HepG2 (cell line): ENCODE results near the gene ACTR3. TPM values are rescaled to one million over a fixed set of nuclear protein-coding genes. Genes with fewer than 3 reads are reported as not detected.
A peak's percentile ranks its signal among the peaks of the same experiment; 100 is the strongest.

ENCODE experiments used
- ARID2 ChIP-seq: sonication (generic); formaldehyde crosslinking; IDR thresholded peaks from 2 replicates; pipeline ENCODE4 v1.8.1; 2022; ENCODE audit warnings: mild to moderate bottlenecking, missing genetic modification reagents, borderline replicate concordance
- DR1 ChIP-seq: sonication (generic); formaldehyde crosslinking; IDR thresholded peaks from 2 replicates; pipeline ENCODE4 v1.8.0; 2021; ENCODE audit warnings: mild to moderate bottlenecking, missing genetic modification reagents, inconsistent platforms
- GATA4 ChIP-seq: sonication (generic); IDR thresholded peaks from 2 replicates; pipeline ENCODE4 v1.6.1; 2016; ENCODE audit warnings: antibody characterized with exemption, low read depth, borderline replicate concordance
- HOXA9 ChIP-seq: sonication (generic); formaldehyde crosslinking; IDR thresholded peaks from 2 replicates; pipeline ENCODE4 v1.8.1; 2022; ENCODE audit warnings: missing genetic modification reagents, mild to moderate bottlenecking, moderate library complexity, borderline replicate concordance
- KDM5A ChIP-seq: fragments of 200-600 bp; sonication (generic); IDR thresholded peaks from 2 replicates; pipeline ENCODE4 v1.7.0; 2018; ENCODE audit warnings: antibody characterized with exemption, mild to moderate bottlenecking, low read length, borderline replicate concordance
- LCORL ChIP-seq, 2 experiments: fragments of 450-650 bp in 1 of 2; sonication (generic) in 1 of 2; formaldehyde crosslinking in 1 of 2; IDR thresholded peaks; 2 replicates each; pipeline versions ENCODE4 v1.5.0 to v1.6.1; 2017 to 2020; ENCODE audit warnings: antibody characterized with exemption in 1 of 2, missing genetic modification reagents in 1 of 2
- MIER2 ChIP-seq: IDR thresholded peaks from 2 replicates; pipeline ENCODE4 v1.6.1; 2016; ENCODE audit warnings: missing biosample characterization, missing genetic modification reagents
- MTF2 ChIP-seq: sonication (generic); formaldehyde crosslinking; IDR thresholded peaks from 2 replicates; pipeline ENCODE4 v1.5.0; 2020; ENCODE audit warnings: missing genetic modification reagents, borderline replicate concordance
- NBN ChIP-seq: fragments of 450-650 bp; conservative IDR thresholded peaks from 2 replicates; pipeline ENCODE4 v1.6.1; 2017
- RARG ChIP-seq: sonication (generic); formaldehyde crosslinking; IDR thresholded peaks from 2 replicates; pipeline ENCODE4 v1.4.0; 2020; ENCODE audit warnings: low read depth, mild to moderate bottlenecking, missing genetic modification reagents
- REL ChIP-seq: sonication (generic); formaldehyde crosslinking; conservative IDR thresholded peaks from 2 replicates; pipeline ENCODE4 v1.8.0; 2022; ENCODE audit warnings: mild to moderate bottlenecking, missing genetic modification reagents, moderate library complexity
- RFXANK ChIP-seq: IDR thresholded peaks from 2 replicates; pipeline ENCODE4 v1.6.1; 2016
- SAFB2 ChIP-seq: sonication (generic); formaldehyde crosslinking; IDR thresholded peaks from 2 replicates; pipeline ENCODE4 v1.5.1; 2020; ENCODE audit warnings: missing genetic modification reagents, low read depth, mild to moderate bottlenecking, borderline replicate concordance
- SALL1 ChIP-seq: sonication (generic); formaldehyde crosslinking; IDR thresholded peaks from 2 replicates; pipeline ENCODE4 v1.8.0; 2022; ENCODE audit warnings: mild to moderate bottlenecking, missing genetic modification reagents
- TEAD3 ChIP-seq: optimal IDR thresholded peaks from 2 replicates; pipeline ENCODE3; 2016; ENCODE audit warnings: borderline replicate concordance
- ZBTB20 ChIP-seq: sonication (generic); formaldehyde crosslinking; IDR thresholded peaks from 2 replicates; pipeline ENCODE4 v1.8.1; 2023; ENCODE audit warnings: missing genetic modification reagents, low read depth, mild to moderate bottlenecking, borderline replicate concordance
- ZFP62 ChIP-seq: sonication (generic); formaldehyde crosslinking; IDR thresholded peaks from 2 replicates; pipeline ENCODE4 v1.4.0; 2020; ENCODE audit warnings: missing genetic modification reagents
- ZNF101 ChIP-seq: sonication (generic); formaldehyde crosslinking; IDR thresholded peaks from 2 replicates; pipeline ENCODE4 v1.4.0; 2020; ENCODE audit warnings: mild to moderate bottlenecking, low read depth, missing genetic modification reagents, borderline replicate concordance
- ZNF292 ChIP-seq: sonication (generic); formaldehyde crosslinking; IDR thresholded peaks from 2 replicates; pipeline ENCODE4 v1.8.1; 2022; ENCODE audit warnings: mild to moderate bottlenecking, low read depth, missing genetic modification reagents, borderline replicate concordance
- ZNF430 ChIP-seq: sonication (generic); formaldehyde crosslinking; IDR thresholded peaks from 2 replicates; pipeline ENCODE4 v1.9.0; 2021; ENCODE audit warnings: mild to moderate bottlenecking, missing genetic modification reagents
- ZNF468 ChIP-seq: sonication (generic); formaldehyde crosslinking; IDR thresholded peaks from 2 replicates; pipeline ENCODE4 v1.8.0; 2022; ENCODE audit warnings: mild to moderate bottlenecking, moderate library complexity, missing genetic modification reagents
- ZNF577 ChIP-seq: sonication (generic); formaldehyde crosslinking; IDR thresholded peaks from 2 replicates; pipeline ENCODE4 v1.4.0; 2020; ENCODE audit warnings: mild to moderate bottlenecking, low read depth, missing genetic modification reagents, borderline replicate concordance
- ZNF713 ChIP-seq: sonication (generic); formaldehyde crosslinking; IDR thresholded peaks from 2 replicates; pipeline ENCODE4 v1.4.0; 2020; ENCODE audit warnings: mild to moderate bottlenecking, missing genetic modification reagents
- polyA plus RNA-seq, 8 experiments: library from polyadenylated mRNA; depleted of rRNA in 3 of 8; stranded (reverse) in 7 of 8; unstranded in 1 of 8; fragments of >200 nt; fragmentation: Illumina TruSeq in 4 of 8; extraction: Trizol in 4 of 8; gene quantifications; 2 replicates each; pipeline versions ENCODE4 v1.2.1 to v1.2.3, GENCODE V29; 2011 to 2016; ENCODE audit warnings: low read depth in 4 of 8, missing spikeins in 1 of 8, mixed read lengths in 1 of 8; ENCODE audit not compliant: insufficient read depth in 1 of 8
- total RNA-seq, 5 experiments: library from RNA; depleted of rRNA; stranded (reverse); fragments of >200 nt; fragmentation: Illumina TruSeq; extraction: Trizol; gene quantifications; 2 replicates each; pipeline ENCODE4 v1.2.3, GENCODE V29; 2016; ENCODE audit warnings: low read depth in 1 of 5
- TF ChIP-seq, protein P1 (sequence below): sonication (generic); formaldehyde crosslinking; IDR thresholded peaks from 2 replicates; pipeline ENCODE4 v1.4.0; 2020; ENCODE audit warnings: missing genetic modification reagents
- TF ChIP-seq, protein P2 (sequence below): sonication (generic); formaldehyde crosslinking; IDR thresholded peaks from 2 replicates; pipeline ENCODE4 v1.4.0; 2020; ENCODE audit warnings: missing genetic modification reagents
- TF ChIP-seq, protein P3 (sequence below): sonication (generic); formaldehyde crosslinking; IDR thresholded peaks from 2 replicates; pipeline ENCODE4 v1.9.0; 2021; ENCODE audit warnings: missing genetic modification reagents, mild to moderate bottlenecking, borderline replicate concordance
- TF ChIP-seq, protein P4 (sequence below): sonication (generic); formaldehyde crosslinking; IDR thresholded peaks from 2 replicates; pipeline ENCODE4 v1.4.0; 2020; ENCODE audit warnings: missing genetic modification reagents

The ACTR3 gene
- total and polyA plus RNA-seq, 2 of the 13 experiments (the other 11 are each of a cell fraction or from before 2014, with no cell fraction given), result 123 to 225 TPM

DNA sequence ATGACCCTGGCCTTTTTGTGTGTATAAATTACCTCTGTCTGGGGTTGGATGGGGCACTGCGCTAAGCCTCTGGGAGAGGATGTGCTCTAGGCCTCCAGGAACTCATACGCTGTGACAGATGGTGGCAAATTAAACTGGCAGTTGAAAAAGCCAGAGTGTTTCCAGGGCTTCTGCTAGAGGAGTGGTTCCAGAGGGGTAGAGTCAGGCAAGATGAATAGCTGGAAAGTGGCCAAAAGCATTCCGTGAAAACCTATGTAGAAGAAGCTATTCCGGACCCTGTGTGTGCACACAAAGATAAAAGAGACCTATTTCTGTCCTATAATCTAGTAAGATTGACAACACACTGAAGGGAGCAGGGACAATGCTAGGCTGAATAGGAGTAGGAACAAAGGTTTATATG, 84.8 kb downstream of the ACTR3 start (continued):
- TF ChIP-seq ZNF713 (CRISPR knock-in tag), result no peak
- no peak for TF ChIP-seq ZNF101 (CRISPR knock-in tag)
- TF ChIP-seq TEAD3, result peak; percentile 28
- no peak for TF ChIP-seq ZNF292
- TF ChIP-seq, protein P1, sequence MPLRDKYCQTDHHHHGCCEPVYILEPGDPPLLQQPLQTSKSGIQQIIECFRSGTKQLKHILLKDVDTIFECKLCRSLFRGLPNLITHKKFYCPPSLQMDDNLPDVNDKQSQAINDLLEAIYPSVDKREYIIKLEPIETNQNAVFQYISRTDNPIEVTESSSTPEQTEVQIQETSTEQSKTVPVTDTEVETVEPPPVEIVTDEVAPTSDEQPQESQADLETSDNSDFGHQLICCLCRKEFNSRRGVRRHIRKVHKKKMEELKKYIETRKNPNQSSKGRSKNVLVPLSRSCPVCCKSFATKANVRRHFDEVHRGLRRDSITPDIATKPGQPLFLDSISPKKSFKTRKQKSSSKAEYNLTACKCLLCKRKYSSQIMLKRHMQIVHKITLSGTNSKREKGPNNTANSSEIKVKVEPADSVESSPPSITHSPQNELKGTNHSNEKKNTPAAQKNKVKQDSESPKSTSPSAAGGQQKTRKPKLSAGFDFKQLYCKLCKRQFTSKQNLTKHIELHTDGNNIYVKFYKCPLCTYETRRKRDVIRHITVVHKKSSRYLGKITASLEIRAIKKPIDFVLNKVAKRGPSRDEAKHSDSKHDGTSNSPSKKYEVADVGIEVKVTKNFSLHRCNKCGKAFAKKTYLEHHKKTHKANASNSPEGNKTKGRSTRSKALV (CRISPR knock-in tag), result no peak
- TF ChIP-seq, protein P2, sequence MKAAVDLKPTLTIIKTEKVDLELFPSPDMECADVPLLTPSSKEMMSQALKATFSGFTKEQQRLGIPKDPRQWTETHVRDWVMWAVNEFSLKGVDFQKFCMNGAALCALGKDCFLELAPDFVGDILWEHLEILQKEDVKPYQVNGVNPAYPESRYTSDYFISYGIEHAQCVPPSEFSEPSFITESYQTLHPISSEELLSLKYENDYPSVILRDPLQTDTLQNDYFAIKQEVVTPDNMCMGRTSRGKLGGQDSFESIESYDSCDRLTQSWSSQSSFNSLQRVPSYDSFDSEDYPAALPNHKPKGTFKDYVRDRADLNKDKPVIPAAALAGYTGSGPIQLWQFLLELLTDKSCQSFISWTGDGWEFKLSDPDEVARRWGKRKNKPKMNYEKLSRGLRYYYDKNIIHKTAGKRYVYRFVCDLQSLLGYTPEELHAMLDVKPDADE (CRISPR knock-in tag), result no peak
- TF ChIP-seq LCORL (IDR thresholded peaks at IDR 0.05), result no peak
- TF ChIP-seq LCORL (CRISPR knock-in tag; IDR thresholded peaks at IDR 0.05), result 0 out of 2 replicates have a peak, but pooled peaks have one; percentile 27
- no peak for TF ChIP-seq ZFP62
- no peak for TF ChIP-seq ZBTB20 (CRISPR knock-in tag)
- TF ChIP-seq, protein P3, sequence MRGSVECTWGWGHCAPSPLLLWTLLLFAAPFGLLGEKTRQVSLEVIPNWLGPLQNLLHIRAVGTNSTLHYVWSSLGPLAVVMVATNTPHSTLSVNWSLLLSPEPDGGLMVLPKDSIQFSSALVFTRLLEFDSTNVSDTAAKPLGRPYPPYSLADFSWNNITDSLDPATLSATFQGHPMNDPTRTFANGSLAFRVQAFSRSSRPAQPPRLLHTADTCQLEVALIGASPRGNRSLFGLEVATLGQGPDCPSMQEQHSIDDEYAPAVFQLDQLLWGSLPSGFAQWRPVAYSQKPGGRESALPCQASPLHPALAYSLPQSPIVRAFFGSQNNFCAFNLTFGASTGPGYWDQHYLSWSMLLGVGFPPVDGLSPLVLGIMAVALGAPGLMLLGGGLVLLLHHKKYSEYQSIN (CRISPR knock-in tag), result no peak
- TF ChIP-seq, protein P4, sequence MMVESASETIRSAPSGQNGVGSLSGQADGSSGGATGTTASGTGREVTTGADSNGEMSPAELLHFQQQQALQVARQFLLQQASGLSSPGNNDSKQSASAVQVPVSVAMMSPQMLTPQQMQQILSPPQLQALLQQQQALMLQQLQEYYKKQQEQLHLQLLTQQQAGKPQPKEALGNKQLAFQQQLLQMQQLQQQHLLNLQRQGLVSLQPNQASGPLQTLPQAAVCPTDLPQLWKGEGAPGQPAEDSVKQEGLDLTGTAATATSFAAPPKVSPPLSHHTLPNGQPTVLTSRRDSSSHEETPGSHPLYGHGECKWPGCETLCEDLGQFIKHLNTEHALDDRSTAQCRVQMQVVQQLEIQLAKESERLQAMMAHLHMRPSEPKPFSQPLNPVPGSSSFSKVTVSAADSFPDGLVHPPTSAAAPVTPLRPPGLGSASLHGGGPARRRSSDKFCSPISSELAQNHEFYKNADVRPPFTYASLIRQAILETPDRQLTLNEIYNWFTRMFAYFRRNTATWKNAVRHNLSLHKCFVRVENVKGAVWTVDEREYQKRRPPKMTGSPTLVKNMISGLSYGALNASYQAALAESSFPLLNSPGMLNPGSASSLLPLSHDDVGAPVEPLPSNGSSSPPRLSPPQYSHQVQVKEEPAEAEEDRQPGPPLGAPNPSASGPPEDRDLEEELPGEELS (CRISPR knock-in tag), result no peak
- no peak for TF ChIP-seq RARG
- TF ChIP-seq ZNF430 (CRISPR knock-in tag), result no peak
- no peak for TF ChIP-seq SAFB2 (CRISPR knock-in tag)
- TF ChIP-seq RFXANK, result no peak
- no peak for TF ChIP-seq ZNF577 (CRISPR knock-in tag)
- 0 out of 2 replicates have a peak, but pooled peaks have one; percentile 24 for TF ChIP-seq GATA4
- TF ChIP-seq MIER2 (CRISPR knock-in tag), result no peak
- TF ChIP-seq REL (CRISPR knock-in tag), result no peak
- no peak for TF ChIP-seq NBN
- TF ChIP-seq ARID2, result no peak
- TF ChIP-seq DR1 (CRISPR knock-in tag), result no peak
- TF ChIP-seq SALL1 (CRISPR knock-in tag), result no peak
- no peak for TF ChIP-seq HOXA9 (CRISPR knock-in tag)
- TF ChIP-seq ZNF468 (CRISPR knock-in tag), result no peak
- TF ChIP-seq KDM5A, result no peak
- no peak for TF ChIP-seq MTF2 (CRISPR knock-in tag)
